Endometrial microvascular endothelial cells (primary cell): ENCODE measurements around the gene KCNK18. TPM values are rescaled to one million over a fixed set of nuclear protein-coding genes. Genes with fewer than 3 reads are reported as not detected.

Experiments
- in situ Hi-C: cut with HindIII; loops from 2 replicates; pipeline ENCODE4 v1.10.0; 2017; ENCODE audit warnings: low sequenced_read_pairs, low pct_unique_long_range_greater_than_20kb; ENCODE audit errors: inconsistent ontology term
- total RNA-seq: library from RNA; depleted of rRNA; stranded (reverse); fragments of >200 nt; gene quantifications from one replicate; pipeline ENCODE4 v1.2.3, GENCODE V29; 2015; ENCODE audit errors: inconsistent ontology term

The KCNK18 gene
- total RNA-seq, result not detected

- in situ Hi-C loops, result no loop called here
These were observed at the start of gene KCNK18 for GRCh38 chr10:117197189-117197588. Gene KCNK18, plus strand, starts transcription at chr10:117197489. Its CDS starts 0 bp downstream, at chr10:117197489.

GRCh38 chr10:117148284-117148683, 49.0 kb upstream of the KCNK18 start:
- in situ Hi-C loops, result no loop called here

GRCh38 chr10:117152668-117153067, 44.6 kb upstream of the KCNK18 start:
- in situ Hi-C loops, result loop anchor here (25.0 kb wide), 1 partner anchor 315 kb away; the partner anchor contains the start of gene ENO4

GRCh38 chr10:117158297-117158696, 39.0 kb upstream of the KCNK18 start:
- in situ Hi-C loops, result loop anchor here (25.0 kb wide), 1 partner anchor 321 kb away; the partner anchor contains the start of gene ENO4

GRCh38 chr10:117159390-117159789, 37.9 kb upstream of the KCNK18 start:
- in situ Hi-C loops, result loop anchor here (25.0 kb wide), 1 partner anchor 322 kb away; the partner anchor contains the start of gene ENO4

GRCh38 chr10:117160567-117160966, 36.7 kb upstream of the KCNK18 start:
- in situ Hi-C loops, result loop anchor here (25.0 kb wide), 1 partner anchor 323 kb away; the partner anchor contains the start of gene ENO4

GRCh38 chr10:117161386-117162033, 35.8 kb upstream of the KCNK18 start:
- in situ Hi-C loops, result loop anchor here (25.0 kb wide), 1 partner anchor 324 kb away; the partner anchor contains the start of gene ENO4

- in situ Hi-C loops, result loop anchor here (25.0 kb wide), 1 partner anchor 325 kb away; the partner anchor contains the start of gene ENO4
These were observed 34.9 kb upstream of the KCNK18 start for GRCh38 chr10:117162093-117163060.

- in situ Hi-C loops, result loop anchor here (25.0 kb wide), 1 partner anchor 326 kb away; the partner anchor contains the start of gene ENO4
These were observed 34.0 kb upstream of the KCNK18 start for GRCh38 chr10:117163061-117163953.

GRCh38 chr10:117163954-117164548, 33.2 kb upstream of the KCNK18 start:
- in situ Hi-C loops, result loop anchor here (25.0 kb wide), 1 partner anchor 327 kb away; the partner anchor contains the start of gene ENO4

- in situ Hi-C loops, result loop anchor here (25.0 kb wide), 1 partner anchor 328 kb away; the partner anchor contains the start of gene ENO4
These were observed 32.4 kb upstream of the KCNK18 start for GRCh38 chr10:117164592-117165537.

- in situ Hi-C loops, result loop anchor here (25.0 kb wide), 1 partner anchor 328 kb away; the partner anchor contains the start of gene ENO4
These were observed 31.5 kb upstream of the KCNK18 start for GRCh38 chr10:117165538-117166417.

GRCh38 chr10:117166418-117167345, 30.6 kb upstream of the KCNK18 start:
- in situ Hi-C loops, result loop anchor here (25.0 kb wide), 1 partner anchor 329 kb away; the partner anchor contains the start of gene ENO4

- in situ Hi-C loops, result loop anchor here (25.0 kb wide), 1 partner anchor 330 kb away; the partner anchor contains the start of gene ENO4
These were observed 29.9 kb upstream of the KCNK18 start for GRCh38 chr10:117167346-117167788.
